ENCODE measurements around the gene CCDC102B. TPM values are rescaled to one million over a fixed set of nuclear protein-coding genes. Genes with fewer than 3 reads are reported as not detected.

Gene CCDC102B
- total RNA-seq, 1 donor from 2014 or later, result 4.4 TPM

- no peaks in the 10 kb centered on the region for H3K27me3 Mint-ChIP-seq
- H3K4me1 Mint-ChIP-seq (ENCODE audit: low read depth), result no peaks in the 10 kb centered on the region
- TF ChIP-seq CTCF (IDR thresholded peaks at IDR 0.05; ENCODE audit: unreplicated experiment), result no peak
- no peaks in the 10 kb centered on the region for H3K36me3 Mint-ChIP-seq (ENCODE audit: insufficient read depth)
- no peaks in the 10 kb centered on the region for H3K9me3 Mint-ChIP-seq (ENCODE audit: low read depth)
- DNase-seq (ENCODE audit: low spot score, unreplicated experiment), result no peak
- no peak overlapping the region for H3K4me3 Mint-ChIP-seq (ENCODE audit: low read depth)
- no peak overlapping the region for H3K27ac Mint-ChIP-seq
These were observed 25.0 kb downstream of the CCDC102B start for GRCh38 chr18:68822926-68823325.

GRCh38 chr18:68826121-68826520 lies 28.2 kb downstream of the CCDC102B start:
- TF ChIP-seq CTCF (IDR thresholded peaks at IDR 0.05; ENCODE audit: unreplicated experiment), result no peak
- no peak for DNase-seq (ENCODE audit: low spot score, unreplicated experiment)
- H3K9me3 Mint-ChIP-seq (ENCODE audit: low read depth), result no peaks in the 10 kb centered on the region
- no peaks in the 10 kb centered on the region for H3K4me1 Mint-ChIP-seq (ENCODE audit: low read depth)
- no peaks in the 10 kb centered on the region for H3K27me3 Mint-ChIP-seq
- no peak overlapping the region for H3K27ac Mint-ChIP-seq
- no peak overlapping the region for H3K4me3 Mint-ChIP-seq (ENCODE audit: low read depth)
- no peaks in the 10 kb centered on the region for H3K36me3 Mint-ChIP-seq (ENCODE audit: insufficient read depth)

- Mint-ChIP-seq H3K27me3 (no peaks in the 10 kb centered on the region), H3K27ac (no peak overlapping the region), H3K4me3 (ENCODE audit: low read depth) (no peak overlapping the region), H3K4me1 (ENCODE audit: low read depth) (no peaks in the 10 kb centered on the region), H3K9me3 (ENCODE audit: low read depth) (no peaks in the 10 kb centered on the region), H3K36me3 (ENCODE audit: insufficient read depth) (no peaks in the 10 kb centered on the region)
- no peak for TF ChIP-seq CTCF (IDR thresholded peaks at IDR 0.05; ENCODE audit: unreplicated experiment)
- no peak for DNase-seq (ENCODE audit: low spot score, unreplicated experiment)
These were observed 32.6 kb downstream of the CCDC102B start for GRCh38 chr18:68830256-68831045.

- Mint-ChIP-seq H3K27ac (no peak overlapping the region), H3K4me3 (ENCODE audit: low read depth) (no peak overlapping the region), H3K36me3 (ENCODE audit: insufficient read depth) (no peaks in the 10 kb centered on the region), H3K27me3 (no peaks in the 10 kb centered on the region), H3K9me3 (ENCODE audit: low read depth) (no peaks in the 10 kb centered on the region), H3K4me1 (ENCODE audit: low read depth) (no peaks in the 10 kb centered on the region)
- no peak for TF ChIP-seq CTCF (IDR thresholded peaks at IDR 0.05; ENCODE audit: unreplicated experiment)
- no peak for DNase-seq (ENCODE audit: low spot score, unreplicated experiment)
These were observed 35.9 kb downstream of the CCDC102B start for GRCh38 chr18:68833756-68834155.

- TF ChIP-seq CTCF (IDR thresholded peaks at IDR 0.05; ENCODE audit: unreplicated experiment), result no peak
- Mint-ChIP-seq H3K4me3 (ENCODE audit: low read depth) (no peak overlapping the region), H3K27me3 (no peaks in the 10 kb centered on the region), H3K9me3 (ENCODE audit: low read depth) (no peaks in the 10 kb centered on the region), H3K36me3 (ENCODE audit: insufficient read depth) (no peaks in the 10 kb centered on the region), H3K4me1 (ENCODE audit: low read depth) (no peaks in the 10 kb centered on the region), H3K27ac (no peak overlapping the region)
- DNase-seq (ENCODE audit: low spot score, unreplicated experiment), result no peak
These were observed 40.0 kb downstream of the CCDC102B start for GRCh38 chr18:68837665-68838451.

All from progenitor cell of endocrine pancreas (in vitro differentiated cells).